RPMI7951 (cell line): ENCODE measurements around the gene SSPN. TPM values are rescaled to one million over a fixed set of nuclear protein-coding genes. Genes with fewer than 3 reads are reported as not detected.
"Not testable (repeated sequence)": the region's sequence is repeated elsewhere in the genome, so short reads cannot be mapped to it uniquely, and the experiment has no call there.

Experiments used
- DNase-seq: peaks from one replicate; pipeline ENCODE4 v3.0.0-alpha.2; 2012; ENCODE audit warnings: low read depth
- total RNA-seq: library from RNA; depleted of rRNA; stranded (reverse); fragments of >200 nt; shearing (Covaris generic); gene quantifications from 2 replicates; pipeline ENCODE4 v1.2.3, GENCODE V29; 2014

Gene SSPN
- total RNA-seq, 1 experiment from 2014 or later: 13.2 TPM

GRCh38 chr12:26229910-26230309, 34.5 kb downstream of the SSPN start:
- DNase-seq: no peak

- DNase-seq: no peak
These were observed 36.1 kb downstream of the SSPN start for GRCh38 chr12:26231470-26231869.

- no peak for DNase-seq
These were observed 36.5 kb downstream of the SSPN start for GRCh38 chr12:26231921-26232320.

GRCh38 chr12:26233631-26234030, 38.3 kb downstream of the SSPN start:
- peak; percentile 37 for DNase-seq

- not testable (repeated sequence) for DNase-seq
These were observed 40.1 kb downstream of the SSPN start for GRCh38 chr12:26235465-26235864.

GRCh38 chr12:26238341-26239121, 43.2 kb downstream of the SSPN start:
- peak; percentile 8 for DNase-seq

- DNase-seq: peak; percentile 99
These were observed 43.9 kb downstream of the SSPN start for GRCh38 chr12:26239122-26239851.

- DNase-seq: no peak
These were observed 44.8 kb downstream of the SSPN start for GRCh38 chr12:26239852-26240815.

DNA sequence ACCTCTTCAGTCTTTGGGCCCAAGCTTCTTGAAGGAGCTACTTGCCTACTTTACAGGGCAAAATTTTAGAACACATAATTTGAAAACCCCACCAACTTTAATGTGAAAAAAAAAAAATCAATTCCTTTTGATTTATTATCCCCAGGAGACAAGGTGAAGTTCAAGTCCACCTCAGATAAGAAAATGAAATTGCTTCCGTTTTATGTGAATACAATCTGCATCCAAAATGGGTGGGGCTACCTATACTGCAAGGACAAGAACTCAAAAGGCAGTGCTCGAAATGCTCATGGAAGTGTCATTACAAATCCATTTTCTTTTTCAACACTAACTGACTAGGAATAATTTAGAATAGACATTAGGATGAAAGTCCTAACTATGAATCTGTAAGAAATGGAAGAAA, 45.7 kb downstream of the SSPN start:
- DNase-seq: no peak

DNA sequence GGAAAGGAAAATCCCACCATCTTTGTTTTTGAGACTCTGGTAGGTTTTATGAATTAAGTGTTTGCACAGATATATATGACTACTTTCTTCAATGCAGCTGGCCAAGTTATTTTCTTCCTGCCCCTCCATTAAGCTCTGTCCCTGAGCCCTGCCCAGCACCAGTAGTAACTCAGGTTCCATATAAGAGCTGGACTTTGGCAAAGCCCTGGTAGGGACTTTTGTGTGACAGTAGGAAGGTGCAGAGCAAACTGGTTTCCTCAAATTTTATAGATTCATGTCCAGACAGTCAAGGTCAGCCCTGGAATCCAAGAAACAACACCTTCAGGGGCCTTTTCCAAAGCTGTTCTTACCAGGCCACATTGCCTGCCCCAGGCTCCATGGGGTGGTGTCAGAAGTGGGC, 47.3 kb downstream of the SSPN start:
- no peak for DNase-seq

GRCh38 chr12:26244503-26244902, 49.1 kb downstream of the SSPN start:
- DNase-seq: no peak

GRCh38 chr12:26245175-26245942, 50.0 kb downstream of the SSPN start:
- DNase-seq: no peak

DNA sequence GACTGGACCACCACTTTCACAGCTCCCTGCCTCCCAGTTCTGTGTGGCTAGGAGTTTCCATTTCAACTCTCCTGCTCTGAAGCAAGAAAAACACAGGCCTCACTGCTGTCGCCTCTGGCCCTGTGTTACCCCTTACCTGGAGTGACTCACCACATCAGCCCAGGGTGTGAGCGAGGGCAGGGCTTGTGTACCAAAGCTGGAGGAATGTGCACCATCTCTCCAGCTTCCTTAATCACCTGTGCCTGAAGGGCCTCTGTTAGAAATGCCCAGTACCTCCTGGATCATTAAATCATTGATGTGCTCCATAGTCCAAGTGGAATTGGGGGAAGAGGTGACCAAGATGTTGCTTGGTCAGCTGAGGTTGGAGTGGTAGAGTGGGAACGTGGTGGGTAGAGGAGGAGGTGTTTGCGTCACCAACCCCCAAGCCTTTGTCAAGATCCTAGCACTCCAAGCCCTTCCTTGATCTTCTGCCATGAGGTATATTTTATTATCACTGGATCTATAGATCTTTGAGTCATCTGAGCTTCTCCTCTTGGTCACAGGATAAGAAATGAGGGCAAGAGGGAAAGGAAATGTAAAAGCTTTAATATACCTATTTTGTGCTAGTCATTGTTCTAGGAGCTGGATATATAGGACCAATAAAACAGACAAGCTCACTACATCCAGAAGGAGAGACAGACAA, 51.3 kb downstream of the SSPN start:
- DNase-seq: no peak

GRCh38 chr12:26247873-26248272, 52.5 kb downstream of the SSPN start:
- DNase-seq: peak; percentile 36

GRCh38 chr12:26250801-26251200, 55.4 kb downstream of the SSPN start:
- no peak for DNase-seq

GRCh38 chr12:26251600-26251999, 56.2 kb downstream of the SSPN start:
- DNase-seq: no peak

DNA sequence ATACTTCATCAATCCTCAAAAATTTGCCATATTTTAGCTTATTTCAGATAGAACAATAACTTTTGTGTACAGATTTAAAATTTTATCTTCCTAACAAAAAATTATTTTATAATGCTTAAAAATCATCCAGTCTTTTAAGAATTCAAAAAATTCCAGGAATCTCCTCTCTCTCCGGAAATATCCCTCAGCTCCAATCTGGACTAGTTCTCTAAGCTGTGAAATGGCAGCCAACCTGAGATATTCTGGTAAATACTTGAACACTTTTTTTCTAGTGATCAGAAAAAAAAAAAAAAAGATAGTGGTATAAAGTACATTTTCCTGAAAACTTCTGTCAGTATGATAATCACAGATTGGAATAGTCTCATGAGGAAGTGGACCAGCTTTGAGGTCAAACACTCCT, 57.6 kb downstream of the SSPN start:
- peak; percentile 19 for DNase-seq

DNA sequence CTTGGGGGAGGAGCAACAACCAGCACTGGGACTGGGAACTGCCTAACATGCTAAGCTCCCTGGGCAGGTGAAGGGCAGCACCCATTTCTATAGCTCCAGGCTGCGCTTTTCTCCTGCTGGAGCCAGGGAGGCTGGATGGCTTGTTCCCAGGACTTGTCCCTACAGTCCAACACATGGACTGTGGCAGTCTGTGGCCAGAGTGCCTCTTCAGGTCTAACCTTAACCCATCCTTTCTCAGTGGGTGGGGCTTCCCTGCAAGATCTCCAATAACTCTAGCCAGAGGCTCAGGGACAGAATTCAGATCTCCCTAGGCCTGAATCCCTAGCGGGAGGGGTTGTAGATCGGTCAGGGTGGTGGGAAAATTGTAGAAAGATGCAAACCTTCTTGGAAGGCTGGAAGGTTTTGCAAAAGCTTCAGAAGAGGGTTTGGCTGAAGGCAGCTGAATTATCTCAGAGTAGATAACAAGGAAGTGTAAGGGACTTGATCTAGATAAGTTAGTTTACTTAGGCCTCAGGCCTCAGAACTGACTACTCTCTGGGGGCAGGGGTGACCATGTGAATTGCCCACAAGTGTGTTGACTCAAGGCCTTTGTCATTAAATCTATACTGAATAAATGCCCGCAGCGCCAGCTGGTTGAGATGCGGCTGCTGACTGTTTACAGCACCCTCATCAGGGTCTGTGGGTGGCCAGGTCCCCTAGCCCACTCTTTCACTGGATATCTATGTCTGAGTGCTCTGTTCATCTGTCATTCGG, 60.7 kb downstream of the SSPN start:
- DNase-seq: no peak

- DNase-seq: no peak
These were observed 69.0 kb downstream of the SSPN start for GRCh38 chr12:26264215-26264838.
